Epidermal melanocyte (primary cell): ENCODE results near the gene P2RY14.
"Not testable (repeated sequence)": the region's sequence is repeated elsewhere in the genome, so short reads cannot be mapped to it uniquely, and the experiment has no call there.

Experiments
- DNase-seq: peaks from one replicate; pipeline ENCODE4 v3.0.0; 2011; ENCODE audit warnings: low spot score; ENCODE audit not compliant: insufficient read length

Gene P2RY14

DNA sequence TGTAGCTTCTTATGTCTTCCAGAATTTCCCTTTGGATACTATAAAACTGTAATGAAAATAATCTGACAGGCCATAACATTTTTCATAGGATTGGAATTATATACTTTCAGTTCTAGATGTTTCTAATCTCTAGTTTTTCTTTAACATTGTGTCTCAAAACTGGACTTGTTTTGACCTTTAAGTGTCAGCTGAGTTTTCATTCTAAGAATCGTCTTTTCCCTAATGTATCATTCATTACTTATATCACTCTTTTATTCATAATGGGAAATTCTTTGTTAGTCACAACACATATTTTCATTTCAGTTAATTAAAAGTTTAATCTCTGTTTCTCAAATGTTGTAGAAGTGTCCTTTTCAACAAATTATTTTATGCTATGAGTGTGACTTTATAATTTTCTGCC lies 87.2 kb downstream of the P2RY14 start:
- DNase-seq: no peak

- DNase-seq: no peak
These were observed 95.1 kb downstream of the P2RY14 start for GRCh38 chr3:151183265-151183671.

- DNase-seq: no peak
These were observed 95.8 kb downstream of the P2RY14 start for GRCh38 chr3:151182349-151183079.

GRCh38 chr3:151178208-151178845 lies 100.0 kb downstream of the P2RY14 start:
- no peak for DNase-seq

DNA sequence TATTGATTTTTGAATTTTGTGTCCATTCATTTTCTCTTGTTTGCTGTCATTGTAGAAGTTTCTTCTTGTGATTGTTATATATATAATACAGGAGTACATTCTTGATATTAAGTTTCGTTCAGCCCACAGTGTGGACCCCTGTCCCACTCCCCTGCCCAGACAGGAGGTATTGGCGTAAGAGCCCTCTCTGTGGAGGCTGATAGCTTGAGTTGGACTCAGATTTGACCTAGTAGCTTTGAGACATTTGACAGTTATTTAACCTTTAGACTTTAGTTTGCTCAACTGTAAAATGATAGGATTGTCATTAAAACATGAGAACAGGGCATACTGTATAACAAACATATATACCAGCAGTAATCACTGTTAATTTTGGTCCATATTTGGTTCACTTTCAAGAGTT lies 102.4 kb downstream of the P2RY14 start:
- no peak for DNase-seq

GRCh38 chr3:151174351-151174750 lies 104.0 kb downstream of the P2RY14 start:
- DNase-seq: no peak

- no peak for DNase-seq
These were observed 107.1 kb downstream of the P2RY14 start for GRCh38 chr3:151171145-151171757.

DNA sequence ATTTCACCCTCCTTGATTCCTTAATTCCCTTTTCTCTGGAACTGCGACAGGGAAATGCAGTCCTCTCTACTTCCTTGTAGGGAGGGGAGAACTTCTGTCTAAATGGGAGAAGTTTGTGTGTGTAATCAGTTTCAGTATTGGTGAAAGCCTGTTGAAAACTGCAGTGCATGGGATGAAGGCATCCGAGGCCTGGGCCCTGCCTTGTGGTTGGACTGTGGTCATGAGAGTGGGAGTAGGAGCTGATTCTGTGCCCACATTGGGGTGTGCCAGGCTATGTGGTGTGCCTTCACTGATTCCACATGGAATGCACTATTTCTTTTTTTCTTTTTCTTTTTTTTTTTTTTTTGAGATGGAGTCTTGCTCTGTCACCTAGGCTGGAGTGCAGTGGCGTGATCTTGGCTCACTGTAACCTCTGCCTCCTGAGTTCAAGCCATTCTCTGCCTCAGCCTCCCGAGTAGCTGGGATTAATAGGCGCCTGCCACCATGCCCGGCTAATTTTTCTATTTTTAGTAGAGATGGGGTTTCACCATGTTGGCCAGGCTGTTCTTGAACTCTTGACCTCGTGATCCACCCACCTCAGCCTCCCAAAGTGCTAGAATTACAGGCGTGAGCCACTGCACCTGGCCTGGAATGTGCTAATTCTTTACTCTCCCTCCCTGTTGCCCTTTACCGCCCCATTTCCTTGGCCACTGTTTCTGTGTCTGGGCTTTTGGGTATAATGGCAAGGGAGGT lies 108.2 kb downstream of the P2RY14 start:
- DNase-seq: not testable (repeated sequence)

DNA sequence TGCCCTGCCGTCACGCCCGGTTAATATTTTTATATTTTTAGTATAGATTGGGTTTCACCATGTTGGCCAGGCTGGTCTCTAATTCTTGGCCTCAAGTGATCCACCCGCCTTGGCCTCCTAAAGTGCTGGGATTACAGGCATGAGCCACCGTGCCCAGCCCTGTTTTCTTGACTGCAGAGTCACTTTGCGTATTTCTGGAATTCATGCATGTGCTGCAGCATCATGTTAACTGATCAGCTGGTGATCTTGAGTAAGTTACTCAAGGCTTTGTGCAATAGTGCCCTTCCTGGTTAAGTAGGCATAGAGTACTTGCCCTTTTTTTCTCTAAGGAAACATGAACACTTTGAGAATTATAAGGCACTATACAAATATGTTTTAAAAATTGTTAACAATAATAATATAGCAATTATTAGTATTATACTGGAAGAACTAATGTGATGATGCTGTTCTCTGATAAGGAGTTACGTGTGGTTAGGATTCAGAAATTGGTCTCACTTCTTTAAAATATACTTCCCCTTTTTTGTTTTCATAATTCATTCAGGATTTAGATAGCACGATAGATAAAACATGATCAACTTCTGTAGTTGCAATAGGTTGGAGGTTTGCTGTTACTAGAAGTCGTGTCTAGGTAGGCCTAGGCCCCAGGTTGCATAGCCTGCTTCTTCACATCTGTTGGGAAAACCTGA lies 108.9 kb downstream of the P2RY14 start:
- no peak for DNase-seq

DNA sequence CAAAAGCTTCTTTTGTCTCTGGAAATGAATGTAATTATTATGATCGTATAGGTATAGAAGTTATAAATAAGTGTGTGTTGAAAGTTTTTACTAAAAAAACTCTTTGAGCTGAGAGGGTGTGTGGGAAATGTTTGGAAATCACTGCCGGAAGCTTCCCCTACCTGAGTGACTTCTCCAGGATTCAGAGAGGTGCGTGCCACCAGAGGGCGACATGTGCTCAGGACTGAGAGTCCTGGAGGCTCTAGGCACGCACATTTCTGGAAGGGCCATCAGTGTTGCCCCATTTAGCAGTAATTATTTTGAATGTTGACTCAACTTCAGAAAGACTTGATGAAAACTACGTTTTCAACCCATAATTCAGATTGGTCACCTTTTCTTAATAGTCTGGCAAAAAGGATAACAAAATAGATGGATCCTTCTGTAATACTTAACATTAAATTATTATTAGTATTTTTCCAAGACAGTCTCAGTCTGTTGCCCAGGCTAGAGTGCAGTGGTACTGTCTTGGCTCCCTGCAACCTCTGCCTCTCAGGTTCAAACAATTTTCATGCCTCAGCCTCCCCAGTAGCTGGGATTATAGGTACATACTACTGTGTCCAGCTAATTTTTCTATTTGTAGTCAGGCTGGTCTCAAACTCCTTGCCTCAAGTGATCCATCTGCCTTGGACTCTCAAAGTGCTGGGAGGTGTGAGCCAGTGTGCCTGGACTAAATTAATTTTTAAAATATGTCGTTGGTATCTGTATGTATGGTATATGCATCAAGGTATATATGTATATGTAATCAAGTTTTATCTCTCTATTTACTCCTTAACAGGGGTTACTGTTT lies 109.9 kb downstream of the P2RY14 start:
- no peak for DNase-seq

DNA sequence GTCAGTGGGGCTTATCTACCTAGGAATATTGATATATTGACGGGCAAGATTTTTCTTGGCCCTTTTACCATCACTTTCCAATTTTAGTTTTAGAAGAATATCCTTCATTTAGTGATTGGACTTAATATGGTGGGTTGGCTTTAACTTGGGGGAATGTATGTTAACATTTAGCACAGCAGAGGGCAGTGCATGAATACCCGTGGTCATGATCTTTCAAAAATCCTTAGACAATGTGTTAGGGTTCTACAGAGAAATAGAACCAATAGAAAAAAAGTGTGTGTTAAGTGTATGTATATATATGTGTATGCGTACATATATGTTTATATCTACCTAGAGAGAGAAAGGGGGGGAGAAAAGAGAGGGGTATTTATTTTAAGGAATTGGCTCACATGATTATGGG lies 112.2 kb downstream of the P2RY14 start:
- no peak for DNase-seq

GRCh38 chr3:151165226-151165625 lies 113.1 kb downstream of the P2RY14 start:
- DNase-seq: no peak
